Esophagus squamous epithelium (tissue), 4 donors: ENCODE results near the gene TSSK2.

Source experiments
- POLR2A ChIP-seq, 4 donors: fragments of 450-650 bp; IDR thresholded peaks; one replicate each; pipeline ENCODE4 v1.6.1; 2017; ENCODE audit warnings: antibody characterized with exemption in 4 of 4, mild to moderate bottlenecking in 4 of 4, moderate library complexity in 3 of 4
- TF ChIP-seq, protein P1 (sequence below), 6 experiments: fragments of 450-650 bp in 4 of 6; fragments of 200-600 bp in 2 of 6; sonication (generic) in 2 of 6; IDR thresholded peaks; one replicate each; pipeline ENCODE4 v1.5.1; 2016 to 2019; ENCODE audit warnings: antibody characterized with exemption in 6 of 6, mild to moderate bottlenecking in 4 of 6, moderate library complexity in 4 of 6

DNA sequence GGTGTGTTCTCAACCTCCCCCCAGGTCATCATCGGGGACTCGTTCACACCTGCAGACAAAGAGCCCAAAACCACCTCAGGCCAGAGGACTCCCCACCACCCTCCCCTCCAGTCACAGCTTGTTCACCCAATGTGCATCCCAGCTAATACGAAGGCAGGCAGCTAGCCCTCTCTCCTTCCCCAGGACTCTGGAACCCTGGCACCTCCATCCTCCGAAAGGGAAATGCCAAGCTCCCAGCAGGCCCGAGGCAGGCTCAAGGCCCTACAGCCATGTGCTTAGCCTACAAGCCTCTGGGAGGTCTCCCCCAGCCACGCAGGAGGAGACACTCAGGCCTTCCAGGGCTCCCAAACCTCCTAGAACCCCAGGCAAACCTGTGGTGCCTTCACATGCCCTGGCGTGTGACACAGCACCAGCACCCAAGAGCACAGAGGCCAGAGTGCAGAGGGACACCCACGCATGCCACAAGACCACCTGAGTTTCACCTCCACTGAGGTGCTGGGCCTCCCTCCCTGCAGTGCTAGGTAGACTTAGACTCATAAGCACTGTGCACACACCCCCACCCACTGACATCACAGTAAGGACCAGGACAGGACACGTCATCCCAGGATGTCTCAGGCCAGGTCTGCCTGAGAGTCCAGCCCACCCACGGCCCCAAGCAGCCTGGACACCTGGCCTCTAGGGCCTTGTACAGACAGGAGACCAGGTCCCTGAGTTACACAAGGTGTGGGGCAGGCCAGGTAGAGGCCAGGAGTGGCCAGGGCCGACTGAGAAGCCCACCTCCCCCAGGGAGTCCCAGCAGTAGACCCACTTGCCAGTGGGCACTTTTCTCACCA lies 6.5 kb downstream of the TSSK2 start:
- no peak for TF ChIP-seq POLR2A (IDR thresholded peaks at IDR 0.05)
- TF ChIP-seq, protein P1, sequence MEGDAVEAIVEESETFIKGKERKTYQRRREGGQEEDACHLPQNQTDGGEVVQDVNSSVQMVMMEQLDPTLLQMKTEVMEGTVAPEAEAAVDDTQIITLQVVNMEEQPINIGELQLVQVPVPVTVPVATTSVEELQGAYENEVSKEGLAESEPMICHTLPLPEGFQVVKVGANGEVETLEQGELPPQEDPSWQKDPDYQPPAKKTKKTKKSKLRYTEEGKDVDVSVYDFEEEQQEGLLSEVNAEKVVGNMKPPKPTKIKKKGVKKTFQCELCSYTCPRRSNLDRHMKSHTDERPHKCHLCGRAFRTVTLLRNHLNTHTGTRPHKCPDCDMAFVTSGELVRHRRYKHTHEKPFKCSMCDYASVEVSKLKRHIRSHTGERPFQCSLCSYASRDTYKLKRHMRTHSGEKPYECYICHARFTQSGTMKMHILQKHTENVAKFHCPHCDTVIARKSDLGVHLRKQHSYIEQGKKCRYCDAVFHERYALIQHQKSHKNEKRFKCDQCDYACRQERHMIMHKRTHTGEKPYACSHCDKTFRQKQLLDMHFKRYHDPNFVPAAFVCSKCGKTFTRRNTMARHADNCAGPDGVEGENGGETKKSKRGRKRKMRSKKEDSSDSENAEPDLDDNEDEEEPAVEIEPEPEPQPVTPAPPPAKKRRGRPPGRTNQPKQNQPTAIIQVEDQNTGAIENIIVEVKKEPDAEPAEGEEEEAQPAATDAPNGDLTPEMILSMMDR (IDR thresholded peaks at IDR 0.05): no peak
